ENCODE data around the gene CMTM4. TPM values are rescaled to one million over a fixed set of nuclear protein-coding genes. Genes with fewer than 3 reads are reported as not detected.

The CMTM4 gene
- total and polyA plus RNA-seq, 2 of the 8 experiments (the other 6 are each of a cell fraction or from before 2014, with no cell fraction given) = 35.3 to 51.7 TPM

DNA sequence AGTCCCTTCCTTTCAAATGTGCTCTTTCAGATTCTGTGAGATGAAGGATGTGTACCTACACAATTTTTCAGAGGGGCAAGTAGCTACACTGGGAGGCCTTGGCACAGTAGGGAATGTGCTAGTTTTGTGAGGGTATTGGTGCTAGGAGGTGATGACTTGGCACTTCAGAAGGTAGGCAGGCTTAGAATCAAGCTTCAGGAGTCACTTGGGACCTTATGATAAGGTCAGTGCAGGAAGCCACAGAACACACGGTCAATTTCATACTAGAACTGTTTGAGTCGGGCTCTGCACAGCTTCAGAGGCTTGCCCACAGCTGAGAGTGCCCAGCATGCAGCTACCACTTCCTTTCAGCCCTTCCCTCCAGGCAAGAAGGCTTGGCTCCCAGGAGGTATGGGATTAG, 124.2 kb downstream of the CMTM4 start:
- H3K27ac ChIP-seq (ENCODE audit: low read depth, low read length) = no peak overlapping the region
- H4K20me1 ChIP-seq (replicated peaks in 1 of 2; ENCODE audit: control insufficient read depth in 1 of 2, insufficient read depth in 2 of 2, low read length in 2 of 2) = no peaks in the 10 kb centered on the region
- FAIRE-seq (no peak), DNase-seq (ENCODE audit: low read depth in 1 of 2, low spot score in 2 of 2) (no peak)
- H2AFZ ChIP-seq (ENCODE audit: low read length) = no peak overlapping the region
- no peak overlapping the region for H2BK15ac ChIP-seq (ENCODE audit: low read length)
- H4K5ac ChIP-seq (ENCODE audit: insufficient read length, low read depth, low read length) = no peak overlapping the region
- H3K4me2 ChIP-seq (ENCODE audit: insufficient read depth in 1 of 2, low read depth in 2 of 2, low read length in 2 of 2) = no peak overlapping the region
- H3K4me3 ChIP-seq (ENCODE audit: extremely low read depth in 1 of 4, insufficient read depth in 2 of 4, low read depth in 3 of 4, low read length in 4 of 4) = no peak overlapping the region
- H2BK5ac ChIP-seq (ENCODE audit: low read depth, low read length) = no peak overlapping the region
- CTCF ChIA-PET (ENCODE audit: partially characterized antibody) = interaction anchor here (1.0 to 6.8 kb wide), 8 partner anchors 9 to 168 kb away, joined by 3 to 30 read pairs (median 4); no protein-coding TSS in a partner anchor
- no peak overlapping the region for H4K91ac ChIP-seq (replicated peaks; ENCODE audit: insufficient read length, low read length)
- H2BK20ac ChIP-seq (ENCODE audit: low read length) = no peak overlapping the region
- H3K23me2 ChIP-seq (ENCODE audit: low read depth, low read length) = no peaks in the 10 kb centered on the region
- no peak for TF ChIP-seq SP4 (IDR thresholded peaks at IDR 0.05; ENCODE audit: low read length)
- TF ChIP-seq, protein P1, sequence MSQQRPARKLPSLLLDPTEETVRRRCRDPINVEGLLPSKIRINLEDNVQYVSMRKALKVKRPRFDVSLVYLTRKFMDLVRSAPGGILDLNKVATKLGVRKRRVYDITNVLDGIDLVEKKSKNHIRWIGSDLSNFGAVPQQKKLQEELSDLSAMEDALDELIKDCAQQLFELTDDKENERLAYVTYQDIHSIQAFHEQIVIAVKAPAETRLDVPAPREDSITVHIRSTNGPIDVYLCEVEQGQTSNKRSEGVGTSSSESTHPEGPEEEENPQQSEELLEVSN (IDR thresholded peaks at IDR 0.05) = no peak
- TF ChIP-seq FOSL1 (IDR thresholded peaks at IDR 0.05; ENCODE audit: insufficient read depth, low read depth, low read length) = no peak
- TF ChIP-seq KDM5A (IDR thresholded peaks at IDR 0.05; ENCODE audit: low read length) = no peak
- TF ChIP-seq SIRT6 (IDR thresholded peaks at IDR 0.05; ENCODE audit: low read length) = no peak
- TF ChIP-seq CTBP2 (IDR thresholded peaks at IDR 0.05; ENCODE audit: borderline replicate concordance, insufficient read depth, insufficient read length, low read length) = no peak
- TF ChIP-seq BACH1 (IDR thresholded peaks at IDR 0.05; ENCODE audit: low read length) = no peak
- no peak for TF ChIP-seq SUZ12 (IDR thresholded peaks at IDR 0.05; ENCODE audit: low read length)
- no peak for TF ChIP-seq RBBP5 (IDR thresholded peaks at IDR 0.05; ENCODE audit: borderline replicate concordance, low read depth, low read length)
- no peak for TF ChIP-seq CHD1 (IDR thresholded peaks at IDR 0.05; ENCODE audit: low read depth, low read length)
- TF ChIP-seq TEAD4 (IDR thresholded peaks at IDR 0.05; ENCODE audit: low read depth, low read length) = no peak
- TF ChIP-seq RAD21 (IDR thresholded peaks at IDR 0.05 in 1 of 2, conservative IDR thresholded peaks at IDR 0.05 in 1 of 2; ENCODE audit: low read depth in 2 of 2, low read length in 2 of 2) = no peak
- TF ChIP-seq EGR1 (IDR thresholded peaks at IDR 0.05; ENCODE audit: borderline replicate concordance, low read depth, low read length) = no peak
- TF ChIP-seq SP1 (IDR thresholded peaks at IDR 0.05; ENCODE audit: low read depth, low read length) = no peak
- TF ChIP-seq TAF1 (IDR thresholded peaks at IDR 0.05; ENCODE audit: low read depth, low read length) = no peak
- no peak overlapping the region for H3K23ac ChIP-seq (ENCODE audit: insufficient read length)
- POLR2A ChIA-PET (ENCODE audit: partially characterized antibody) = interaction anchor here (1.4 kb wide), 1 partner anchor 10 kb away, joined by 4 read pairs; no protein-coding TSS in a partner anchor
- no peak overlapping the region for H3K56ac ChIP-seq (replicated peaks; ENCODE audit: insufficient read length, low read depth, low read length)
- no peaks in the 10 kb centered on the region for H3K79me2 ChIP-seq (ENCODE audit: control insufficient read depth in 1 of 2, insufficient read depth in 2 of 2, low read length in 2 of 2)
- no peaks in the 10 kb centered on the region for H3K9me3 ChIP-seq (ENCODE audit: insufficient read depth in 2 of 2, low read depth in 1 of 2, low read length in 1 of 2)
- WGBS, 2 experiments (ENCODE audit: extremely low coverage in 1 of 2, insufficient coverage in 1 of 2, insufficient read length in 1 of 2, insufficient replicate concordance in 2 of 2, low coverage in 1 of 2, low lambda C conversion rate in 2 of 2, missing lambda C conversion rate in 1 of 2) = 79% methylated on average over 2 of the region's 2 CpGs; no CpG with 5 or more reads in 1 of the 2 experiments
- no peak overlapping the region for H2BK12ac ChIP-seq (ENCODE audit: low read depth, low read length)
- H3K4ac ChIP-seq (replicated peaks; ENCODE audit: insufficient read length, low read depth, low read length) = no peak overlapping the region
- H2AK5ac ChIP-seq (ENCODE audit: low read depth, low read length) = no peak overlapping the region
- H2BK120ac ChIP-seq (replicated peaks; ENCODE audit: low read depth, low read length) = no peak overlapping the region
- H3K18ac ChIP-seq (ENCODE audit: extremely low read depth, low read length) = no peak overlapping the region
- H3K14ac ChIP-seq (ENCODE audit: insufficient read length) = no peak overlapping the region
- no peak overlapping the region for H3K9ac ChIP-seq (replicated peaks in 1 of 4; ENCODE audit: extremely low read depth in 1 of 4, low read depth in 3 of 4, low read length in 3 of 4)
- no peaks in the 10 kb centered on the region for H3K36me3 ChIP-seq (ENCODE audit: control insufficient read depth in 2 of 4, insufficient read depth in 4 of 4, low read length in 3 of 4)
- peaks cover 0 to under 1% (median under 1%) of the 10 kb centered on the region in 4 experiments; a peak in 3 of 7 replicates for H3K27me3 ChIP-seq (replicated peaks in 1 of 4; ENCODE audit: control insufficient read depth in 3 of 4, extremely low read depth in 1 of 4, insufficient read depth in 3 of 4, low read length in 3 of 4)
- H3K79me1 ChIP-seq (ENCODE audit: low read depth, low read length) = no peaks in the 10 kb centered on the region
- no peaks in the 10 kb centered on the region for H3K4me1 ChIP-seq (replicated peaks in 1 of 4; ENCODE audit: control insufficient read depth in 3 of 4, insufficient read depth in 4 of 4, low read length in 3 of 4)
- H4K8ac ChIP-seq (ENCODE audit: extremely low read depth, insufficient read depth, low read length) = no peak overlapping the region; the same call in 1 of the 2 replicates

Measured in H1 (cell line).